GM23248 (cell line): ENCODE measurements around the gene ZBTB34.

ENCODE experiments used
- EZH2 ChIP-seq: fragments of 200-600 bp; sonication (generic); IDR thresholded peaks from 2 replicates; pipeline ENCODE4 v1.6.1; 2018; ENCODE audit warnings: antibody characterized with exemption, mild to moderate bottlenecking; ENCODE audit not compliant: insufficient read depth, poor library complexity, severe bottlenecking
- EZH2phosphoT487 ChIP-seq: fragments of 200-600 bp; sonication (generic); IDR thresholded peaks from 2 replicates; pipeline ENCODE4 v1.6.1; 2018; ENCODE audit warnings: antibody characterized with exemption, moderate library complexity, mild to moderate bottlenecking, low read depth; ENCODE audit not compliant: insufficient read depth

DNA sequence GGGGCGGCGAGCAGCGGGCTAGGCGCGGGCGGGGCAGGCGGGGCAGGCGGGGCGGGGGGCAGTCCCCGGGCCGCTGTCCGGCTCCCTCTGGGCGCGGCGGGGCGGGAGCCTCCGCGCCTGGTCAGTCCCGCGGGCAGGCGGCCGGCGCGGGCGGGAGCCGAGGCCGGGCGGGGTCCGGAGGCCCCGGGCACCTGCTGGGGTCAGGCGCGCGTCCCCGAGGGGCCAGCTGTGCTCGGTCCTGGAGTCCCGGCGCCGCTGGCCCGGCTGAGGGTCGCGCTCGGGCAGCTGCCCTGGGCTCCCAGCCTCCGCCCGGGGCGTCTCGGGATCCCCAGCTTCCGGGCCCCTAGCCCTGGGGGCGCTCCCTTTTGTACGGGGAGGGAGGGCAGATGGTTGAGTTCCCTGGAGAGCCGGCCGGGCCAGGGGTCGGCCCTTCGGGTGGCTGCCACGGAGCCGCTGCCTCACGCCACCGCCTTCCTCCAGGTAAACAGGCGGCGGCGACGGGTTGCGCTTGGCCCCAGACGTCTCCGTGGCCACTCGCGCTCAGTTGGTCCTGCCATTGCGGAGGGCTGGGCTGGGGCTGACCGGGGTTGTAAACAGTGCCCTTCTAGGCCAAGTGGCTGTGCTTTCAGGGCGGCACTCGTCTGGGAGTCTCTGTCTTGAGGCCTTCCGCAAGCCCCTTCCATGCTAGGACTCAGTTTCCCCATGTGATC is 473 bp downstream of the ZBTB34 start:
- no peak for TF ChIP-seq EZH2
- no peak for TF ChIP-seq EZH2phosphoT487
